MM.1S (cell line): Measurements from ENCODE around the gene EPS8L1.
"Not testable (repeated sequence)": the region's sequence is repeated elsewhere in the genome, so short reads cannot be mapped to it uniquely, and the experiment has no call there.

ENCODE experiments used
- DNase-seq: peaks from one replicate; pipeline ENCODE4 v3.0.0-alpha.2; 2015
- H2AFZ ChIP-seq: fragments of 300-600 bp; sonication (generic); 2 replicates; pipeline ENCODE4 v1.6.0; 2016; ENCODE audit warnings: antibody characterized with exemption, low read length
- H3F3A ChIP-seq: fragments of 300-600 bp; sonication (generic); 2 replicates; pipeline ENCODE4 v1.6.1; 2016; ENCODE audit warnings: mild to moderate bottlenecking, antibody characterized with exemption, low read length, moderate library complexity, mixed read lengths; ENCODE audit not compliant: insufficient read depth
- H3K27ac ChIP-seq: fragments of 300-600 bp; sonication (generic); 2 replicates; pipeline ENCODE4 v1.5.1; 2016; ENCODE audit warnings: mild to moderate bottlenecking, low read length
- H3K27me3 ChIP-seq: fragments of 300-600 bp; sonication (generic); replicated peaks from 2 replicates; pipeline ENCODE4 v1.6.0; 2016; ENCODE audit warnings: low read length; ENCODE audit not compliant: insufficient read depth
- H3K36me3 ChIP-seq: fragments of 300-600 bp; sonication (generic); replicated peaks from 2 replicates; pipeline ENCODE4 v1.6.1; 2016; ENCODE audit warnings: mild to moderate bottlenecking, low read length, mixed read lengths; ENCODE audit not compliant: insufficient read depth
- H3K4me1 ChIP-seq: fragments of 300-600 bp; sonication (generic); 2 replicates; pipeline ENCODE4 v1.6.1; 2016; ENCODE audit warnings: low read length, mixed read lengths
- H3K4me2 ChIP-seq: fragments of 300-600 bp; sonication (generic); 2 replicates; pipeline ENCODE4 v1.6.0; 2016; ENCODE audit warnings: low read depth, low read length
- H3K4me3 ChIP-seq: fragments of 300-600 bp; sonication (generic); 2 replicates; pipeline ENCODE4 v1.5.1; 2016; ENCODE audit warnings: low read length, mixed read lengths
- H3K79me2 ChIP-seq: fragments of 300-600 bp; sonication (generic); 2 replicates; pipeline ENCODE4 v1.6.1; 2016; ENCODE audit warnings: mixed run types, low read length, mixed read lengths
- H3K9ac ChIP-seq: fragments of 300-600 bp; sonication (generic); 2 replicates; pipeline ENCODE4 v1.6.1; 2016; ENCODE audit warnings: low read length, mixed read lengths
- H3K9me2 ChIP-seq: fragments of 300-600 bp; sonication (generic); replicated peaks from 2 replicates; pipeline ENCODE4 v1.6.1; 2016; ENCODE audit warnings: mild to moderate bottlenecking, low read length, mixed read lengths; ENCODE audit not compliant: insufficient read depth
- H3K9me3 ChIP-seq: fragments of 300-600 bp; sonication (generic); replicated peaks from 2 replicates; pipeline ENCODE4 v1.6.1; 2016; ENCODE audit warnings: mild to moderate bottlenecking, low read length, mixed read lengths; ENCODE audit not compliant: insufficient read depth
- H4K20me1 ChIP-seq: fragments of 300-600 bp; sonication (generic); 2 replicates; pipeline ENCODE4 v1.6.1; 2016; ENCODE audit warnings: mild to moderate bottlenecking, low read length, moderate library complexity, mixed read lengths; ENCODE audit not compliant: insufficient read depth
- EZH2 ChIP-seq: fragments of 300-600 bp; sonication (generic); optimal IDR thresholded peaks from 2 replicates; pipeline ENCODE3; 2017; ENCODE audit warnings: low read depth, mild to moderate bottlenecking, antibody characterized with exemption, low read length, mixed read lengths
- EZH2phosphoT487 ChIP-seq: fragments of 300-600 bp; sonication (generic); IDR thresholded peaks from 2 replicates; pipeline ENCODE4 v1.6.1; 2018; ENCODE audit warnings: antibody characterized with exemption, low read length
- TF ChIP-seq, protein P1 (sequence below): fragments of 300-600 bp; sonication (generic); IDR thresholded peaks from 2 replicates; pipeline ENCODE4 v1.5.1; 2016; ENCODE audit warnings: antibody characterized with exemption, low read length, mixed read lengths

EPS8L1 gene

DNA sequence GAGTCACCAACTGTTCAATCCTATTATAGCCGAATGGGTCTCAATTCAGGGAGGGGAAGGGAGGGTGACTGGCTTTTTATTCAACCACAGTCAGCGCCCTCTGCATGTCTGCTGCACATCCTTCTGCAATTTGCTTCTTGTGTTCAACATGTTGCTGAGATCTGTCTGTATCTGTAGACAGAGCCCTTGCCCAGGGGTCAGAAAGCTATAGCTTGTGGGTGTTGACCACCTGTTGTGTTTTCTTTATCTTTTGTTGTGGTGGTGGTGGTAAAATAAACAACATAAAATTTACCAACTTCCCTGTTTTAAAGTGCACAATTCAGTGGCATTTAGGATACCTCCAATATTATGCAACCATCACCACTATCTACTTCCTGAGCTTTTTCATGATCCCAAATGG, 29.6 kb downstream of the EPS8L1 start:
- peaks cover 4% of the 10 kb centered on the region; the same call in 1 of the 2 replicates for H3K36me3 ChIP-seq
- no peaks in the 10 kb centered on the region for H3K9me3 ChIP-seq
- H3K27me3 ChIP-seq, result no peaks in the 10 kb centered on the region
- H3F3A ChIP-seq, result no peaks in the 10 kb centered on the region
- H3K79me2 ChIP-seq, result peaks cover 5% of the 10 kb centered on the region; the same call in 1 of the 2 replicates
- TF ChIP-seq EZH2 (no peak), EZH2phosphoT487 (no peak)
- TF ChIP-seq, protein P1, sequence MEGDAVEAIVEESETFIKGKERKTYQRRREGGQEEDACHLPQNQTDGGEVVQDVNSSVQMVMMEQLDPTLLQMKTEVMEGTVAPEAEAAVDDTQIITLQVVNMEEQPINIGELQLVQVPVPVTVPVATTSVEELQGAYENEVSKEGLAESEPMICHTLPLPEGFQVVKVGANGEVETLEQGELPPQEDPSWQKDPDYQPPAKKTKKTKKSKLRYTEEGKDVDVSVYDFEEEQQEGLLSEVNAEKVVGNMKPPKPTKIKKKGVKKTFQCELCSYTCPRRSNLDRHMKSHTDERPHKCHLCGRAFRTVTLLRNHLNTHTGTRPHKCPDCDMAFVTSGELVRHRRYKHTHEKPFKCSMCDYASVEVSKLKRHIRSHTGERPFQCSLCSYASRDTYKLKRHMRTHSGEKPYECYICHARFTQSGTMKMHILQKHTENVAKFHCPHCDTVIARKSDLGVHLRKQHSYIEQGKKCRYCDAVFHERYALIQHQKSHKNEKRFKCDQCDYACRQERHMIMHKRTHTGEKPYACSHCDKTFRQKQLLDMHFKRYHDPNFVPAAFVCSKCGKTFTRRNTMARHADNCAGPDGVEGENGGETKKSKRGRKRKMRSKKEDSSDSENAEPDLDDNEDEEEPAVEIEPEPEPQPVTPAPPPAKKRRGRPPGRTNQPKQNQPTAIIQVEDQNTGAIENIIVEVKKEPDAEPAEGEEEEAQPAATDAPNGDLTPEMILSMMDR, result no peak
- H3K4me1 ChIP-seq, result no peaks in the 10 kb centered on the region
- no peak overlapping the region for H3K4me2 ChIP-seq
- H4K20me1 ChIP-seq, result no peaks in the 10 kb centered on the region
- H3K9me2 ChIP-seq, result no peaks in the 10 kb centered on the region
- H3K9ac ChIP-seq, result no peak overlapping the region
- DNase-seq, result no peak
- H3K4me3 ChIP-seq, result no peak overlapping the region
- H2AFZ ChIP-seq, result no peak overlapping the region
- H3K27ac ChIP-seq, result no peak overlapping the region

DNA sequence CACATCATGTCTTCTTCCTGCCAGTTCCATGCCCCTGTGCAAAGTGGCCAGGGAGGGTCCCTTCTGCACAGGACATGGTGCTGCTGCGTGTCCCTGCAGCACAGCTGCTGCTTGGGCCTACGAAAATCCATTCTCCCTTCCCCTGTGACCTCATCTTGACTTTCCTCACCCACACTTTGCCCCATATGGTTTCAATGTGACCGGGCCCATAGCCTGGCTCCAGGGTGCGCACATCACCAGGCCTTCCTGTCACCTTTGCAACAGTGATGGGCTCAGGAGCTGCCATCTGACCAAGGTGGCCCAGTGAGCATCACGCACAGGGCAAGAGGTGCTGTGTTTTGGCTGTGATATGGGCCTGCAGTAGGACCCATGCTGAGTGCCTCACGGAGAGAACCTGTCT, 30.9 kb downstream of the EPS8L1 start:
- Histone ChIP-seq H2AFZ (no peak overlapping the region), H3F3A (no peaks in the 10 kb centered on the region), H3K9me3 (no peaks in the 10 kb centered on the region), H3K79me2 (peaks cover 10% of the 10 kb centered on the region; the same call in 1 of the 2 replicates), H3K9ac (no peak overlapping the region), H3K27ac (no peak overlapping the region), H3K36me3 (peaks cover 4% of the 10 kb centered on the region; the same call in 1 of the 2 replicates), H4K20me1 (no peaks in the 10 kb centered on the region), H3K4me2 (no peak overlapping the region), H3K4me3 (no peak overlapping the region), H3K27me3 (no peaks in the 10 kb centered on the region), H3K9me2 (no peaks in the 10 kb centered on the region), H3K4me1 (no peaks in the 10 kb centered on the region)
- TF ChIP-seq, protein P1, result no peak
- TF ChIP-seq EZH2phosphoT487 (no peak), EZH2 (no peak)
- no peak for DNase-seq

DNA sequence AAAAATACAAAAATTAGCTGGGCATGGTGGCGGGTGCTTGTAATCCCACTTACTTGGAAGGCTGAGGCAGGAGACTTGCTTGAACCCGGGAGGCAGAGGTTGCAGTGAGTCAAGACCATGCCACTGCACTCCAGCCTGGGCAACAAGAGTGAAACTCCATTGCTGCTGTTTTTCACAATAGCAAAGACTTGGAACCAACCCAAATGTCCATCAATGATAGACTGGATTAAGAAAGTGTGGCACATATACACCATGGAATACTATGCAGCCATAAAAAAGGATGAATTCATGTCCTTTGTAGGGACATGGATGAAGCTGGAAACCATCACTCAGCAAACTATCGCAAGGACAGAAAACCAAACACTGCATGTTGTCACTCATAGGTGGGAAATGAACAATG, 31.6 kb downstream of the EPS8L1 start:
- not testable (repeated sequence) for H3K4me2 ChIP-seq, H3K9ac ChIP-seq, H4K20me1 ChIP-seq, H2AFZ ChIP-seq, H3K27ac ChIP-seq, H3K9me2 ChIP-seq, H3K27me3 ChIP-seq, H3K4me3 ChIP-seq, H3K9me3 ChIP-seq, H3K4me1 ChIP-seq, H3K36me3 ChIP-seq, H3F3A ChIP-seq, DNase-seq
- H3K79me2 ChIP-seq, result peaks cover 14% of the 10 kb centered on the region; the same call in 1 of the 2 replicates

DNA sequence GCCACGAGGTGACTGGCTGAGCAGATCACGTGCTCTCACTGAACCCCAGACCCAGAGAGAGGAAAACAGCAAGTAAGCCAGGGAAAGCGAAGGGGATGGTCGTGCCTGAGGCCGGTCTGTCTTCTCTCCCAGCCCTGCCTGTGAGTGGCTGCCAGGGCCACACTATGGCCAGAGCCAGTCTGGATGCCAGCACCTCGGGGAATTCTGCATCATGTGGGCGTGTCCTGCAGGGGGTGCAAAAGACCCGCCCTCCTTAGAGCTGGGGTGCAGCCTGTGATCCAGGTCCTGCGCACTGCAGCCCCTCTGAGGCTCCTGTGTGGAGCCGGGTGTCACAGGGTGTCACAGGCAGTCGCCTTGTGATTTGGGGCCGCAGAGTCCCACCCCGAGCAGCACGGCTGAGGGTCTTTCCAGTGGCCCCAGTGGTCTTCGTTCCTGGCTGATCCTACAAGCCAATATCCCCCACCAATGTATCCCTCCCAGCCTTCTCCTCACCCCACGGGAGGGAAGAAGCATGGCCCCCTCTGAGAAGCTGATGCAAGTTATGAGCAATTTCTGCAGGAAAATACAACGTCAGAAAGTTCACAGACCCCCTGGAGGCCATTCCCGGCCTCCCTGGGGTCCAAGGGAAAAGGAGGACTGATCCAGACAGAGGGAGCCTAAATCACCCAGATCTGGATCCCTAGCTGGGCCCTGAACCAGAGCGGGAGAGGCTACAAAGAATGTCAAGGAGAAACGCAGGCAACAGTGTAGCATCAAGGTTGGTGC, 34.0 kb downstream of the EPS8L1 start:
- Histone ChIP-seq H3K36me3 (no peaks in the 10 kb centered on the region), H3K4me3 (no peak overlapping the region), H3K4me2 (no peak overlapping the region), H4K20me1 (no peaks in the 10 kb centered on the region), H2AFZ (no peak overlapping the region), H3K27me3 (no peaks in the 10 kb centered on the region), H3K27ac (no peak overlapping the region), H3K79me2 (peaks cover 38% of the 10 kb centered on the region), H3K9ac (no peak overlapping the region), H3K4me1 (no peaks in the 10 kb centered on the region), H3K9me2 (no peaks in the 10 kb centered on the region), H3K9me3 (no peaks in the 10 kb centered on the region), H3F3A (no peaks in the 10 kb centered on the region)
- DNase-seq, result no peak
- no peak for TF ChIP-seq EZH2phosphoT487
- TF ChIP-seq EZH2, result no peak
- TF ChIP-seq, protein P1, result no peak
